Esophagus mucosa (tissue), 1 donor: Measurements from ENCODE around the gene UBAC2. TPM values are rescaled to one million over a fixed set of nuclear protein-coding genes. Genes with fewer than 3 reads are reported as not detected.
"Not testable (repeated sequence)": the region's sequence is repeated elsewhere in the genome, so short reads cannot be mapped to it uniquely, and the experiment has no call there.

Experiments used
- ATAC-seq: fragments of 200-7000 bp; cut with Tn5 transposase; one replicate; pipeline ENCODE4 v1.9.1; 2020
- total RNA-seq: library from RNA; stranded (reverse); gene quantifications from one replicate; pipeline ENCODE4 v1.2.4, GENCODE V29; 2023
- donor health status: DM: yes; HTN: yes; CAD: no.

Gene UBAC2
- total RNA-seq, 1 donor from 2014 or later = 59.4 TPM

- not testable (repeated sequence) for ATAC-seq
Observed at GRCh38 chr13:99249606-99250005, 49.0 kb downstream of the UBAC2 start.

- no peak for ATAC-seq
Observed at GRCh38 chr13:99250982-99251825, 50.5 kb downstream of the UBAC2 start.

GRCh38 chr13:99251921-99252320 lies 51.3 kb downstream of the UBAC2 start:
- ATAC-seq = no peak

- ATAC-seq = no peak
Observed at GRCh38 chr13:99254830-99255229, 54.2 kb downstream of the UBAC2 start.

- ATAC-seq = no peak
Observed at GRCh38 chr13:99255271-99255670, 54.6 kb downstream of the UBAC2 start.

- ATAC-seq = no peak
Observed at GRCh38 chr13:99256283-99256682, 55.6 kb downstream of the UBAC2 start.

GRCh38 chr13:99256709-99257108 lies 56.1 kb downstream of the UBAC2 start:
- no peak for ATAC-seq

GRCh38 chr13:99257291-99257690 lies 56.6 kb downstream of the UBAC2 start:
- no peak for ATAC-seq

- peak; percentile 21 for ATAC-seq
Observed at GRCh38 chr13:99258210-99258860, 57.7 kb downstream of the UBAC2 start, which contains the start of gene GPR18. GPR18 (minus strand) TSS chr13:99258379; CDS start chr13:99255872, 2,507 bp downstream.

GRCh38 chr13:99258946-99259345 lies 58.3 kb downstream of the UBAC2 start:
- ATAC-seq = no peak

- no peak for ATAC-seq
Observed at GRCh38 chr13:99260216-99260615, 59.6 kb downstream of the UBAC2 start.

- ATAC-seq = no peak
Observed at GRCh38 chr13:99261059-99261458, 60.4 kb downstream of the UBAC2 start.

- ATAC-seq = no peak
Observed at GRCh38 chr13:99263126-99263785, 62.6 kb downstream of the UBAC2 start.

GRCh38 chr13:99264051-99264450 lies 63.4 kb downstream of the UBAC2 start:
- ATAC-seq = no peak

GRCh38 chr13:99265162-99265800 lies 64.6 kb downstream of the UBAC2 start:
- ATAC-seq = no peak

GRCh38 chr13:99265821-99266426 lies 65.3 kb downstream of the UBAC2 start:
- ATAC-seq = peak; percentile 62

GRCh38 chr13:99266827-99267226 lies 66.2 kb downstream of the UBAC2 start:
- no peak for ATAC-seq

- no peak for ATAC-seq
Observed at GRCh38 chr13:99267927-99268326, 67.3 kb downstream of the UBAC2 start.

GRCh38 chr13:99268822-99269221 lies 68.2 kb downstream of the UBAC2 start:
- ATAC-seq = no peak

GRCh38 chr13:99269627-99270241 lies 69.1 kb downstream of the UBAC2 start:
- peak; percentile 69 for ATAC-seq

GRCh38 chr13:99270518-99270917 lies 69.9 kb downstream of the UBAC2 start:
- no peak for ATAC-seq

GRCh38 chr13:99271249-99271648 lies 70.6 kb downstream of the UBAC2 start:
- no peak for ATAC-seq
